ENCODE results near the gene PDIA6.

Gene PDIA6, protein sequence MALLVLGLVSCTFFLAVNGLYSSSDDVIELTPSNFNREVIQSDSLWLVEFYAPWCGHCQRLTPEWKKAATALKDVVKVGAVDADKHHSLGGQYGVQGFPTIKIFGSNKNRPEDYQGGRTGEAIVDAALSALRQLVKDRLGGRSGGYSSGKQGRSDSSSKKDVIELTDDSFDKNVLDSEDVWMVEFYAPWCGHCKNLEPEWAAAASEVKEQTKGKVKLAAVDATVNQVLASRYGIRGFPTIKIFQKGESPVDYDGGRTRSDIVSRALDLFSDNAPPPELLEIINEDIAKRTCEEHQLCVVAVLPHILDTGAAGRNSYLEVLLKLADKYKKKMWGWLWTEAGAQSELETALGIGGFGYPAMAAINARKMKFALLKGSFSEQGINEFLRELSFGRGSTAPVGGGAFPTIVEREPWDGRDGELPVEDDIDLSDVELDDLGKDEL

DNA sequence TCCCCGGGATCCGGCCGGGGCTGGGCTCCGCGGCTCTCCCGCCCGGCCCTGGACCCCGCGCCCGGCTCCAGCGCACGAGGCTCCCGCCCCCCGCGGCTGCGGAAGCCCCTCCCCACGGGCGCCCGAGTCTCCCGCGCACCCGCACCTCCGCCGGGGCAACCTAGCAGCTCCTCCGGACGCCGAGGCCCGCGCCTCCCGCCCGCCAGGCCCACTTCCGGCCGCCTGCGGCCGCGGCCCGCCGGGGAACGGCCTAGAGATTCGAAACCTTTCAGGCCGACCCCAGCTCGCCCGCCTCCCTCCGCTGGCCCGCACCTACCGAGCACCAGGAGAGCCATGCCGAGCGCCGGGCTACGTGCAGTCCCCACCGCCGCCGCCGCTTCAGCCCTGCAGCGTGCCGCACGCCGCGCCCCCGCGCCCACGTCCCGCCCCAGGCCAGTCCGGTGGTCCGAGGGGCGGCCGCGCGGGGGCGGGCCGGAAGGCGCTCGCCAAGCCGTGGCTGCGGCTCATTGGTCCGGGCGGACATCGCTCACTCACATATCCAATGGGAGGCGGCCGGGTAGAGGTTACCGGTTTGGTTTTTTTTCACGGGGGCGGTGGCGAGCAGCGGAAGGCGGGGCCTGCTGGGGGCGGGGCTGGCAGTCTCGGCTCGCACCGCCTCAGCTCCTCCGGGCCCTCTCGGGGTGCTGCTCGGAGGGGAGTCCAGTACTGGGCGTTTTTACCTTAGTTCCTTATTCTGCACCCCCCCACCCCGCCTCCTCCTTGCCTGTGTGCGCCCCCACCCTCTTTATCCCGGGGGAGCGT is at the start of gene PDIA6:
PDIA6 (minus strand) TSS at position 424 of the 801 bp plus-strand sequence; CDS start at position 335, 89 bp downstream.
- H3K4me3 ChIP-seq (ENCODE audit: low read depth, low read length), result peak within 1 kb of the TSS; percentile 94
- peak; percentile 98 for DNase-seq (ENCODE audit: low read depth)
- no peak for TF ChIP-seq MYC (IDR thresholded peaks at IDR 0.05; ENCODE audit: low read depth, low read length)
- TF ChIP-seq, protein P1, sequence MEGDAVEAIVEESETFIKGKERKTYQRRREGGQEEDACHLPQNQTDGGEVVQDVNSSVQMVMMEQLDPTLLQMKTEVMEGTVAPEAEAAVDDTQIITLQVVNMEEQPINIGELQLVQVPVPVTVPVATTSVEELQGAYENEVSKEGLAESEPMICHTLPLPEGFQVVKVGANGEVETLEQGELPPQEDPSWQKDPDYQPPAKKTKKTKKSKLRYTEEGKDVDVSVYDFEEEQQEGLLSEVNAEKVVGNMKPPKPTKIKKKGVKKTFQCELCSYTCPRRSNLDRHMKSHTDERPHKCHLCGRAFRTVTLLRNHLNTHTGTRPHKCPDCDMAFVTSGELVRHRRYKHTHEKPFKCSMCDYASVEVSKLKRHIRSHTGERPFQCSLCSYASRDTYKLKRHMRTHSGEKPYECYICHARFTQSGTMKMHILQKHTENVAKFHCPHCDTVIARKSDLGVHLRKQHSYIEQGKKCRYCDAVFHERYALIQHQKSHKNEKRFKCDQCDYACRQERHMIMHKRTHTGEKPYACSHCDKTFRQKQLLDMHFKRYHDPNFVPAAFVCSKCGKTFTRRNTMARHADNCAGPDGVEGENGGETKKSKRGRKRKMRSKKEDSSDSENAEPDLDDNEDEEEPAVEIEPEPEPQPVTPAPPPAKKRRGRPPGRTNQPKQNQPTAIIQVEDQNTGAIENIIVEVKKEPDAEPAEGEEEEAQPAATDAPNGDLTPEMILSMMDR (IDR thresholded peaks at IDR 0.05; ENCODE audit: low read depth, low read length), result no peak
- TF ChIP-seq POLR2A (IDR thresholded peaks at IDR 0.05; ENCODE audit: extremely low read depth, insufficient read length), result peak; percentile 69
- 0 out of 2 replicates have a peak, but pooled peaks have one; percentile 28 for TF ChIP-seq MAX (IDR thresholded peaks at IDR 0.05; ENCODE audit: low read depth, low read length)

GRCh38 chr2:10862330-10862729 is 49.7 kb upstream of the PDIA6 start:
- TF ChIP-seq, protein P1 (IDR thresholded peaks at IDR 0.05; ENCODE audit: low read depth, low read length), result no peak
- TF ChIP-seq MYC (IDR thresholded peaks at IDR 0.05; ENCODE audit: low read depth, low read length) (no peak), POLR2A (IDR thresholded peaks at IDR 0.05; ENCODE audit: extremely low read depth, insufficient read length) (no peak)
- no peak for DNase-seq (ENCODE audit: low read depth)
- no peak overlapping the region for H3K4me3 ChIP-seq (ENCODE audit: low read depth, low read length)

DNA sequence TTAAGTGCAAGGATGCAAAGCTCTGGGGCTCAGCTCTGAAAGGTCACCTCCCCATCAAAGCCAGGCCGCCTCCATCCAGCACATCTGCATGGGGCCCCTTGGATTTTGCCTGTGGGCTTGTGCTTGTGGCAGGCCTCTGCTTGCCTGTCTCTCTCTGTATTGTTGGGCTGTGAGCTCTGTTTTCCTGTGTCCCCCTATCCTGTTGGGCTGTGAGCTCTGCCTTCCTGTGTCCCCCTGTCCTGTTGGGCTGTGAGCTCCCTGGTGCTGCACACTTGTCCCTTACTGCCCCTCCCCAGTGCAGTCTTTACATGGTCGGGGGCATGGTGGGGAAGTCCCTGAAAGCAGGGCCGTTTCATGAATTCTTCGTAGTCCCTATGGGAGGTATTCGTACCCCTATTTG is 49.2 kb upstream of the PDIA6 start:
- TF ChIP-seq POLR2A (IDR thresholded peaks at IDR 0.05; ENCODE audit: extremely low read depth, insufficient read length) (no peak), MAX (IDR thresholded peaks at IDR 0.05; ENCODE audit: low read depth, low read length) (no peak), MYC (IDR thresholded peaks at IDR 0.05; ENCODE audit: low read depth, low read length) (no peak)
- TF ChIP-seq, protein P1 (IDR thresholded peaks at IDR 0.05; ENCODE audit: low read depth, low read length), result no peak
- no peak for DNase-seq (ENCODE audit: low read depth)
- H3K4me3 ChIP-seq (ENCODE audit: low read depth, low read length), result no peak overlapping the region

GRCh38 chr2:10860814-10861325 is 48.3 kb upstream of the PDIA6 start:
- no peak for TF ChIP-seq MAX (IDR thresholded peaks at IDR 0.05; ENCODE audit: low read depth, low read length)
- H3K4me3 ChIP-seq (ENCODE audit: low read depth, low read length), result no peak overlapping the region
- DNase-seq (ENCODE audit: low read depth), result no peak

DNA sequence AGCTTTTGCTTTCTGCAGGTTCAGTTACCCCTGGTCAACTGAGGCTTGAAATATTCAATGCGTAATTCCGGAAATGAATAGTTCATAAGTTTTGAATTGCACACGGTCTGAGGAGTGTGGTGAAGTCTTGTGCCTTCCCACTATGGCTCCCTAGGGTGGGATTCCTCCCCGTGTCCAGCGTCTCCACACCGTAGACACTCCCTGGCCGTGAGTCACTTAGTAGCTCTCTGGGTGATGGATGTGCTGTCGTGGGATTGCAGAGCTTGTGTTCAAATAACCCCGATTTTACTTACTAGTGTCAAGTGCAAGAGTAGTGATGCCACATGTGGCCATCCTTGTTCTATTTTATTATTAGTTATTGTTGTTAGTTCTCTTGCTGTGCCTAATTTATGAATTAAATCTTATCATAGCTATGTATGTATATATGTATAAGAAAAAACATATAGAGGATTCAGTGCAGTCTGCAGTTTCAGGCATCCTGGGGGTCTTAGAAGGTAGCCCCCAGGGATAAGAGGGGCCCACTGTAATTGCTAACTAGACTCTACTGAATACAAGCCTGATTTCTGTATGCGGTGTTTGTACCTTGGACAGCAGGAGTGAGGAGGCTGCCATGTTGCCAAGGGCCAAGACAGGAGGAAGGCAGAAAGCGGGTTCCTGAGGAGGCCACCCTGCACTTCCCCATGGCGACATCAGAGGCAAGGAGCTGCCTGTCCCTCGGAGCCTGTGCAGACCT is 47.7 kb upstream of the PDIA6 start:
- no peak for DNase-seq (ENCODE audit: low read depth)
- TF ChIP-seq MAX (IDR thresholded peaks at IDR 0.05; ENCODE audit: low read depth, low read length), result no peak
- TF ChIP-seq MYC (IDR thresholded peaks at IDR 0.05; ENCODE audit: low read depth, low read length), result no peak
- TF ChIP-seq POLR2A (IDR thresholded peaks at IDR 0.05; ENCODE audit: extremely low read depth, insufficient read length), result no peak
- TF ChIP-seq, protein P1 (IDR thresholded peaks at IDR 0.05; ENCODE audit: low read depth, low read length), result no peak

More for the DNA sequence above, 47.7 kb upstream of the PDIA6 start:
- no peak overlapping the region for H3K4me3 ChIP-seq (ENCODE audit: low read depth, low read length)
